Activated CD4-positive, alpha-beta T cell treated with anti-CD3 and anti-CD28 coated beads, Interleukin-2, amount 50 U/mL, for 16 hours (primary cell): ENCODE measurements around the gene ZNF484.
"Not testable (repeated sequence)": the region's sequence is repeated elsewhere in the genome, so short reads cannot be mapped to it uniquely, and the experiment has no call there.

Source experiments
- DNase-seq: peaks from one replicate; pipeline ENCODE4 v3.0.0-alpha.2; 2020

ZNF484 gene

GRCh38 chr9:92857236-92857635 is 20.6 kb downstream of the ZNF484 start:
- no peak for DNase-seq

GRCh38 chr9:92853716-92854115 is 24.1 kb downstream of the ZNF484 start:
- no peak for DNase-seq

GRCh38 chr9:92850898-92851297 is 26.9 kb downstream of the ZNF484 start:
- DNase-seq: no peak

- not testable (repeated sequence) for DNase-seq
Measured at GRCh38 chr9:92848740-92849139, 29.1 kb downstream of the ZNF484 start.

- DNase-seq: no peak
Measured at GRCh38 chr9:92846662-92847145, 31.1 kb downstream of the ZNF484 start.

- not testable (repeated sequence) for DNase-seq
Measured at GRCh38 chr9:92838411-92838810, 39.4 kb downstream of the ZNF484 start.

GRCh38 chr9:92837191-92837590 is 40.6 kb downstream of the ZNF484 start:
- DNase-seq: no peak

GRCh38 chr9:92829420-92829819 is 48.4 kb downstream of the ZNF484 start:
- DNase-seq: no peak

GRCh38 chr9:92825065-92825464 is 52.8 kb downstream of the ZNF484 start:
- DNase-seq: not testable (repeated sequence)

GRCh38 chr9:92820964-92821363 is 56.9 kb downstream of the ZNF484 start:
- DNase-seq: peak; percentile 59

GRCh38 chr9:92819898-92820297 is 57.9 kb downstream of the ZNF484 start:
- not testable (repeated sequence) for DNase-seq

- not testable (repeated sequence) for DNase-seq
Measured at GRCh38 chr9:92809629-92810326, 68.1 kb downstream of the ZNF484 start.

GRCh38 chr9:92808726-92809451 is 68.9 kb downstream of the ZNF484 start:
- peak; percentile 34 for DNase-seq

GRCh38 chr9:92807757-92808725 is 69.8 kb downstream of the ZNF484 start:
- DNase-seq: peak; percentile 18

GRCh38 chr9:92807031-92807756 is 70.6 kb downstream of the ZNF484 start:
- no peak for DNase-seq

- DNase-seq: no peak
Measured at GRCh38 chr9:92804727-92805126, 73.1 kb downstream of the ZNF484 start.

GRCh38 chr9:92798358-92798757 is 79.5 kb downstream of the ZNF484 start:
- no peak for DNase-seq

- DNase-seq: not testable (repeated sequence)
Measured at GRCh38 chr9:92796337-92796804, 81.5 kb downstream of the ZNF484 start.

- DNase-seq: no peak
Measured at GRCh38 chr9:92795598-92796336, 82.1 kb downstream of the ZNF484 start.
